Osteocyte (in vitro differentiated cells): Measurements from ENCODE around the gene ARHGEF33. TPM values are rescaled to one million over a fixed set of nuclear protein-coding genes. Genes with fewer than 3 reads are reported as not detected.

ENCODE experiments used
- DNase-seq: peaks from one replicate; pipeline ENCODE4 v3.0.0; 2021; ENCODE audit warnings: mixed read lengths; ENCODE audit not compliant: unreplicated experiment; ENCODE audit errors: extremely low spot score
- H3K27ac Mint-ChIP-seq: one replicate; pipeline ENCODE4 v1.8.0; 2021; ENCODE audit warnings: mild to moderate bottlenecking, mixed read lengths; ENCODE audit not compliant: unreplicated experiment
- H3K27me3 Mint-ChIP-seq: one replicate; pipeline ENCODE4 v1.8.0; 2021; ENCODE audit warnings: mixed read lengths; ENCODE audit not compliant: unreplicated experiment
- H3K36me3 Mint-ChIP-seq: one replicate; pipeline ENCODE4 v1.8.0; 2021; ENCODE audit warnings: mixed read lengths; ENCODE audit not compliant: unreplicated experiment
- H3K4me1 Mint-ChIP-seq: one replicate; pipeline ENCODE4 v1.8.0; 2021; ENCODE audit warnings: mixed read lengths; ENCODE audit not compliant: unreplicated experiment
- H3K4me3 Mint-ChIP-seq: one replicate; pipeline ENCODE4 v1.8.0; 2021; ENCODE audit warnings: mild to moderate bottlenecking, moderate library complexity, mixed read lengths; ENCODE audit not compliant: unreplicated experiment
- H3K9me3 Mint-ChIP-seq: one replicate; pipeline ENCODE4 v1.8.0; 2021; ENCODE audit warnings: mixed read lengths; ENCODE audit not compliant: unreplicated experiment
- long read RNA-seq: library from polyadenylated mRNA; unstranded; transcript quantifications from one replicate; pipeline ENCODE4 v2.0.0, GENCODE V29; 2021
- total RNA-seq: library from RNA; stranded (reverse); gene quantifications from 2 replicates; pipeline ENCODE4 v1.2.1, GENCODE V29; 2021
- TF ChIP-seq, protein P1 (sequence below): fragments of 200-600 bp; sonication (generic); IDR thresholded peaks from 2 replicates; pipeline ENCODE4 v1.5.0; 2021; ENCODE audit warnings: antibody characterized with exemption, mild to moderate bottlenecking, moderate library complexity

The ARHGEF33 gene
- 0.48 and 0.65 TPM in 2 replicates for total RNA-seq
- long read RNA-seq, partial matches to known transcripts, result 0 of 1 reads
- long read RNA-seq, other reads (novel, unspliced or antisense), result 1 of 1 reads

DNA sequence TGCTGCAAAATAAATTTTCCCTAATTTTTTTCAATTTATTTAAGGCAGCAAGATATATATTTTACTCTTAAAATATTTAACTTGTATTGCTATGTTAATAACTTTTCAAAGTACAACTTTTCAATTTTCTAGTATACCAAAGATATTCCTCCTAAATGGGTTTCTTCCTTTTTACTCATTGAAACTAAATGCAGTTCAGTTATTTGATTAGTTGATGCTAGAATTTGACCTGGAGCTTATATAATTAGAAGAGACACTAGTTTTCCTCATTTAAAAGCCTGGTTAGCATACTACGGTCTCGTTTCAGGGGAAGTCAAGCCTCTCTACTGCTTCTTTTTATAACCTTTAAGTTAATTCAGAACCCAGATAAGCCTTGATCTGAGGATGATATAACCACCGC lies at the start of gene ARHGEF33:
TSS of gene ARHGEF33 (plus strand) at position 301 of the 400 bp plus-strand sequence. CDS start 29,573 bp downstream, outside the sequence.
- no peak within 1 kb of the TSS for H3K4me3 Mint-ChIP-seq
- no peak for DNase-seq
- H3K27ac Mint-ChIP-seq, result no peak within 1 kb of the TSS
- no peaks in the 10 kb centered on the region for H3K4me1 Mint-ChIP-seq
- no peaks in the 10 kb centered on the region for H3K9me3 Mint-ChIP-seq
- no peaks in the 10 kb centered on the region for H3K27me3 Mint-ChIP-seq
- H3K36me3 Mint-ChIP-seq, result peaks cover 7% of the 10 kb centered on the region
- TF ChIP-seq, protein P1, sequence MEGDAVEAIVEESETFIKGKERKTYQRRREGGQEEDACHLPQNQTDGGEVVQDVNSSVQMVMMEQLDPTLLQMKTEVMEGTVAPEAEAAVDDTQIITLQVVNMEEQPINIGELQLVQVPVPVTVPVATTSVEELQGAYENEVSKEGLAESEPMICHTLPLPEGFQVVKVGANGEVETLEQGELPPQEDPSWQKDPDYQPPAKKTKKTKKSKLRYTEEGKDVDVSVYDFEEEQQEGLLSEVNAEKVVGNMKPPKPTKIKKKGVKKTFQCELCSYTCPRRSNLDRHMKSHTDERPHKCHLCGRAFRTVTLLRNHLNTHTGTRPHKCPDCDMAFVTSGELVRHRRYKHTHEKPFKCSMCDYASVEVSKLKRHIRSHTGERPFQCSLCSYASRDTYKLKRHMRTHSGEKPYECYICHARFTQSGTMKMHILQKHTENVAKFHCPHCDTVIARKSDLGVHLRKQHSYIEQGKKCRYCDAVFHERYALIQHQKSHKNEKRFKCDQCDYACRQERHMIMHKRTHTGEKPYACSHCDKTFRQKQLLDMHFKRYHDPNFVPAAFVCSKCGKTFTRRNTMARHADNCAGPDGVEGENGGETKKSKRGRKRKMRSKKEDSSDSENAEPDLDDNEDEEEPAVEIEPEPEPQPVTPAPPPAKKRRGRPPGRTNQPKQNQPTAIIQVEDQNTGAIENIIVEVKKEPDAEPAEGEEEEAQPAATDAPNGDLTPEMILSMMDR, result no peak

DNA sequence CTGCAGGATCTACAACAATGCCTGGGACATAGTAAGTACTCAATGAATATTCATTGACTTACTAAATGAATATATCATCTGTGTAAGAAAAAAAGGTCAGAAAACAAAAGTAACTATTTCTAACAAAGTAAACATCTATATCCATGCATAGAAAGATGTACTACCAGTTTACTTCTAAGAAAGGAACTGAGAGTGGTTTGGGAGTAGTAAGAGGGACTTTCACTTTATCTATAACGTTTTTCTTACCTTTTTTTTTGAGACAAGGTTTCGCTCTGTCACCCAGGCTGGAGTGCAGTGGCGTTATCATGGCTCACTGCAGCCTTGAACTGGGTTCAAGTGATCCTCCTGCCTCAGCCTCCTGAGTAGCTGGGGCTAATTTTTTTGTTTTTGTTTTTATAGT lies 39.6 kb upstream of the ARHGEF33 start:
- peaks cover 43% of the 10 kb centered on the region for H3K36me3 Mint-ChIP-seq
- H3K27ac Mint-ChIP-seq, result no peak overlapping the region
- TF ChIP-seq, protein P1, result no peak
- no peak for DNase-seq
- no peak overlapping the region for H3K4me3 Mint-ChIP-seq
- H3K27me3 Mint-ChIP-seq, result no peaks in the 10 kb centered on the region
- no peaks in the 10 kb centered on the region for H3K9me3 Mint-ChIP-seq
- no peaks in the 10 kb centered on the region for H3K4me1 Mint-ChIP-seq

DNA sequence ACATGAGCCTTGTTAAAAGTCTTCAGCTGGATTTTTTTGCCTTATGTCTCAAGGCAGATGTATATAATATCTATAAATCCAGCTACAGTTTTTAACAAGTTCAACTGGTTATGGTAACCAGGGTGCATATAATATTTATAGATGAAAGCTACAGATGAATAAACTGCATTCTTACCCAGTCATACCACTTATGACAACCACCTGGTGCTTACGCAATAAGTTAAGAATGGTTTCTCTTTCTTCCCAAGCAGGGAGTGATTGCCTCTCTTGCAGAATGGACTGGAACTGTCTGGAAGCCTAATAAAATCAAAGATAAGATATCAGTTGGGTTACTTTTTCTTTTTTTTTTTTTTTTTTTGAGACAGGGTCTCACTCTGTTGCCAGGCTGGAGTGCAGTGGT lies 33.5 kb upstream of the ARHGEF33 start:
- Mint-ChIP-seq H3K9me3 (peaks cover 4% of the 10 kb centered on the region), H3K4me3 (no peak overlapping the region), H3K36me3 (peaks cover 56% of the 10 kb centered on the region), H3K4me1 (no peaks in the 10 kb centered on the region), H3K27me3 (no peaks in the 10 kb centered on the region), H3K27ac (no peak overlapping the region)
- DNase-seq, result no peak
- TF ChIP-seq, protein P1, result no peak

DNA sequence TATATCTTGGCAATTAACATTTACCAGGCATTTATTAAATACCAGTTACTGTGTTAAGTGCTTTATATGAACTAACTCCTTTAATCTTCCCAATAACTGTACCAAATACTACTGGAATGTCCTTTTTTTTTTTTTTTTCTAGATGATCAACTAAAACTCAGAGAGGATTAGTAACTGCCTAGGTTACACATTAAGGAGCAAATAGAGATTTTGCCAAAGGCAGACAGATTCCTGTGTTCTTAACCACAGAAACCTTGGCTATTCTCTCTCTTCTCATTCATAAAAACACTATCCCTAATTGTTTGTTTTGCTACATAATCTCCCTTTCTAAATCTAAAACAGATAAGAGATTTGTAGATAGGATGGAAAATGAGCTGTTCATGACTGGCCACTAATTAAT lies 27.2 kb upstream of the ARHGEF33 start:
- Mint-ChIP-seq H3K36me3 (peaks cover 52% of the 10 kb centered on the region), H3K9me3 (peaks cover 4% of the 10 kb centered on the region), H3K4me3 (no peak overlapping the region), H3K27ac (no peak overlapping the region), H3K27me3 (no peaks in the 10 kb centered on the region), H3K4me1 (no peaks in the 10 kb centered on the region)
- no peak for DNase-seq
- TF ChIP-seq, protein P1, result no peak

DNA sequence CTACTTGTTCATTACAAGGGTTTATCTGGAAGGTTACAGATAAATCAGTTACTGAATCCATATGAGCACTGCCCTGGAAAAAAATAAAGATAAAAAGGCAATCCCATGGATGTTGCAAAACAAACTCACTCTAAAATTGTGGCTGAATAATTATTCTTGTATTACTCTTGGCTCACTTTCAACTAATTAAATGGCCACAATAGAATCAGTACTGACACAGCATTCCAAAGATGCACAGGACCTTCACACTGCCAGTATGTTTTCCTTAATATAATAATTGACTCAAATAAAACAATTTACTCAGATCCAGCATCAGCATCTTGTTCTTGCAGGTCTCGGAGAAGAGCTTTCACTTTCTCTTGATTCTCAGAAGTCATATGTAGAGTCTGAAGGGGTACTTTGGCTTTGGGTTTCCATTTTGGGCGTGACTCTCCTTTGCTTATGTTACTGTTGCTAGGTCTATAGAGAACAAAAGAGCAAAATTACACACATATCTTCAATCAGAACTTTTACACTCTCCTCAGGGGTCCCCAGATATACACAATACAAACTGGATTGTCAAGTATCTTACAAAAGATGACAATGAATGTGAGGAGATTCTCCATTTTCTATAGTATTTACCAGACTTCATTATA lies 26.5 kb upstream of the ARHGEF33 start:
- TF ChIP-seq, protein P1, result no peak
- Mint-ChIP-seq H3K36me3 (peaks cover 48% of the 10 kb centered on the region), H3K4me1 (no peaks in the 10 kb centered on the region), H3K9me3 (peaks cover 4% of the 10 kb centered on the region), H3K27me3 (no peaks in the 10 kb centered on the region), H3K4me3 (no peak overlapping the region), H3K27ac (no peak overlapping the region)
- DNase-seq, result no peak
